ENCODE data around the gene UMPS.

DNA sequence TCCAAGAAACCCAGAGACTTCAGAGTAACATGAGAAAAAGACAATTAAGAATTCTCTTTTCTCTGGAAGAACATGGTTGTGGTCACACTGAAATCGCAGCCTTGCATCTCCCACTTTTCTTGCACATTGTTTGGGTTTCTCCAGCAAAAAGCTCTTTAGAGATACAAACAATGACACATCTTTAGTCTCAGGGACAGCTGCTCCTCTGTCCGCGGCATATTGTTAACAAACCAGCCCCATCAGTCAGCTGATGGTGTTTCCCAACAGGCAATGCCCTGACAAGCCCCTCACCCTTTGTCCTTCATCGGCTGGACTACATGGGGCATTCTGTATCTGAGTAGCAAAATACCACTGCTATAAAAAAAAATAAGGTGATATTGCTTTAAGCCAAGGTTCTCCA is 53.4 kb downstream of the UMPS start:
- TF ChIP-seq, protein P1, sequence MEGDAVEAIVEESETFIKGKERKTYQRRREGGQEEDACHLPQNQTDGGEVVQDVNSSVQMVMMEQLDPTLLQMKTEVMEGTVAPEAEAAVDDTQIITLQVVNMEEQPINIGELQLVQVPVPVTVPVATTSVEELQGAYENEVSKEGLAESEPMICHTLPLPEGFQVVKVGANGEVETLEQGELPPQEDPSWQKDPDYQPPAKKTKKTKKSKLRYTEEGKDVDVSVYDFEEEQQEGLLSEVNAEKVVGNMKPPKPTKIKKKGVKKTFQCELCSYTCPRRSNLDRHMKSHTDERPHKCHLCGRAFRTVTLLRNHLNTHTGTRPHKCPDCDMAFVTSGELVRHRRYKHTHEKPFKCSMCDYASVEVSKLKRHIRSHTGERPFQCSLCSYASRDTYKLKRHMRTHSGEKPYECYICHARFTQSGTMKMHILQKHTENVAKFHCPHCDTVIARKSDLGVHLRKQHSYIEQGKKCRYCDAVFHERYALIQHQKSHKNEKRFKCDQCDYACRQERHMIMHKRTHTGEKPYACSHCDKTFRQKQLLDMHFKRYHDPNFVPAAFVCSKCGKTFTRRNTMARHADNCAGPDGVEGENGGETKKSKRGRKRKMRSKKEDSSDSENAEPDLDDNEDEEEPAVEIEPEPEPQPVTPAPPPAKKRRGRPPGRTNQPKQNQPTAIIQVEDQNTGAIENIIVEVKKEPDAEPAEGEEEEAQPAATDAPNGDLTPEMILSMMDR (IDR thresholded peaks at IDR 0.05), result no peak
- TF ChIP-seq POLR2A (IDR thresholded peaks at IDR 0.05), result no peak

Measured in Peyer's patch (tissue), 4 donors.